Colonic mucosa (tissue), 4 donors: ENCODE data around the gene PILRB. TPM values are rescaled to one million over a fixed set of nuclear protein-coding genes. Genes with fewer than 3 reads are reported as not detected.
"Not testable (repeated sequence)": the region's sequence is repeated elsewhere in the genome, so short reads cannot be mapped to it uniquely, and the experiment has no call there.

Experiments used
- DNase-seq: peaks from one replicate; pipeline ENCODE4 v3.0.0-alpha.2; 2020
- H3K27ac ChIP-seq: fragments of 200-600 bp; one replicate; pipeline ENCODE4 v1.8.0; 2021
- H3K27me3 ChIP-seq: fragments of 200-600 bp; one replicate; pipeline ENCODE4 v1.8.0; 2021
- H3K36me3 ChIP-seq: fragments of 200-600 bp; one replicate; pipeline ENCODE4 v1.8.0; 2021
- H3K4me1 ChIP-seq: fragments of 200-600 bp; one replicate; pipeline ENCODE4 v1.8.0; 2021; ENCODE audit warnings: mild to moderate bottlenecking
- H3K4me3 ChIP-seq: fragments of 200-600 bp; one replicate; pipeline ENCODE4 v1.8.0; 2021
- H3K9ac ChIP-seq, 2 donors: one replicate each; pipeline ENCODE4 v1.7.0; 2013; ENCODE audit warnings: control low read depth in 2 of 2, low read depth in 2 of 2, low read length in 2 of 2
- H3K9me3 ChIP-seq: fragments of 200-600 bp; one replicate; pipeline ENCODE4 v1.8.0; 2021
- CTCF ChIP-seq: fragments of 200-600 bp; IDR thresholded peaks from one replicate; pipeline ENCODE4 v1.8.0; 2022; ENCODE audit warnings: antibody characterized with exemption, mild to moderate bottlenecking
- intact Hi-C: fragments of 100-400 bp; cut with DNase I; formaldehyde crosslinking; loops from one replicate; pipeline ENCODE4 v1.14.1; 2022
- total RNA-seq, 2 donors: library from RNA; stranded (reverse); fragmentation: NEBNext Ultra II Directional in 1 of 2; extraction: Animal tissue kit (Norgen Biotek cat#: 25700) in 1 of 2; gene quantifications; one replicate each; pipeline ENCODE4 v1.2.1, GENCODE V29; 2021
- donor health status: healthy.
- donor health status: DM: no; HTN: no; CAD: no.
- donor health status: DM: no; HTN: no; CAD: no.

PILRB gene
- total RNA-seq, 2 donors from 2014 or later: 18.2 to 57.9 TPM

GRCh38 chr7:100372694-100373093 lies 14.8 kb downstream of the PILRB start:
- Histone ChIP-seq H3K9ac (no peak overlapping the region), H3K27me3 (no peaks in the 10 kb centered on the region), H3K27ac (peak overlapping the region; percentile 37), H3K4me1 (no peaks in the 10 kb centered on the region), H3K4me3 (no peak overlapping the region), H3K9me3 (no peaks in the 10 kb centered on the region), H3K36me3 (no peaks in the 10 kb centered on the region)
- TF ChIP-seq CTCF: no peak
- no peak for DNase-seq
- intact Hi-C loops: no loop called here

- Histone ChIP-seq H3K9me3 (no peaks in the 10 kb centered on the region), H3K4me1 (no peaks in the 10 kb centered on the region), H3K27ac (peak within 1 kb of the TSS; percentile 37), H3K36me3 (no peaks in the 10 kb centered on the region), H3K9ac (no peak within 1 kb of the TSS), H3K4me3 (no peak within 1 kb of the TSS), H3K27me3 (no peaks in the 10 kb centered on the region)
- no peak for DNase-seq
- intact Hi-C loops: no loop called here
- TF ChIP-seq CTCF: no peak
Measured at GRCh38 chr7:100373261-100373831, 15.4 kb downstream of the PILRB start, which contains the start of gene PILRA. Gene PILRA, plus strand, starts transcription at chr7:100373487. Its CDS starts 170 bp downstream, at chr7:100373657.

- H3K27me3 ChIP-seq, H3K4me1 ChIP-seq, DNase-seq, H3K27ac ChIP-seq, H3K9ac ChIP-seq, intact Hi-C loops, H3K9me3 ChIP-seq, H3K36me3 ChIP-seq, H3K4me3 ChIP-seq: not testable (repeated sequence)
Measured at GRCh38 chr7:100373870-100374598, 16.1 kb downstream of the PILRB start.

- intact Hi-C loops: no loop called here
- no peak overlapping the region for H3K27ac ChIP-seq
- no peaks in the 10 kb centered on the region for H3K36me3 ChIP-seq
- no peak for DNase-seq
- no peak for TF ChIP-seq CTCF
- no peaks in the 10 kb centered on the region for H3K9me3 ChIP-seq
- no peak overlapping the region for H3K9ac ChIP-seq
- H3K4me1 ChIP-seq: no peaks in the 10 kb centered on the region
- no peak overlapping the region for H3K4me3 ChIP-seq
- H3K27me3 ChIP-seq: no peaks in the 10 kb centered on the region
Measured at GRCh38 chr7:100374601-100375000, 16.7 kb downstream of the PILRB start.

GRCh38 chr7:100376066-100376465 lies 18.1 kb downstream of the PILRB start:
- no peak for DNase-seq
- intact Hi-C loops: no loop called here
- H3K27ac ChIP-seq: no peak overlapping the region

More at GRCh38 chr7:100376066-100376465, 18.1 kb downstream of the PILRB start:
- Histone ChIP-seq H3K36me3 (no peaks in the 10 kb centered on the region), H3K4me1 (no peaks in the 10 kb centered on the region), H3K27me3 (no peaks in the 10 kb centered on the region), H3K9me3 (no peaks in the 10 kb centered on the region), H3K4me3 (no peak overlapping the region), H3K9ac (no peak overlapping the region)
- TF ChIP-seq CTCF: no peak
